Activated naive CD4-positive, alpha-beta T cell treated with Interleukin-2 at 50 U/mL for 16 hours (primary cell): ENCODE data around the gene RPL36.

Experiments
- DNase-seq: peaks from one replicate; pipeline ENCODE4 v3.0.0-alpha.2; 2020

The RPL36 gene

GRCh38 chr19:5690125-5690954, at the start of gene RPL36:
Gene RPL36, plus strand, starts transcription at chr19:5690295. Its CDS starts 213 bp downstream, at chr19:5690508.
- peak; percentile 98 for DNase-seq

GRCh38 chr19:5641171-5641570, 48.9 kb upstream of the RPL36 start:
- no peak for DNase-seq

DNA sequence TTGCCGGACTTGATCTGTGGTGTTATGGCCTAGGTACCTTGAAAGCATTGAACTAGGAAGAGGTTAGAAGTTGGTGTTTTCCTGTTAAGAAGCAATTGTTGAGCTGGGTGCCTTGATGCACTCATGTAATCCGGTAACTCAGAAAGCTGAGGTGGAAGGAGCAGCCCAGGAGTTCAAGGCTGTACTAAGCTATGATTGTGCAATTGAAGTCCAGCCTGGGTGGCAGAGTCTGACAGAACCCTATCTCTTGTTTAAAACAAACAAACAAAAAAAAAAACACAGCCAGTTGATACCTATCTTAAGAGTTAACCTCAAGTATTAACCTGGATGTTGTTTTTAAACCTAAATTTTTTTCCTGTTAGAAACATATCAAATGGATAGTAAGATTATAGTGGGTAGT, 47.9 kb upstream of the RPL36 start:
- no peak for DNase-seq

DNA sequence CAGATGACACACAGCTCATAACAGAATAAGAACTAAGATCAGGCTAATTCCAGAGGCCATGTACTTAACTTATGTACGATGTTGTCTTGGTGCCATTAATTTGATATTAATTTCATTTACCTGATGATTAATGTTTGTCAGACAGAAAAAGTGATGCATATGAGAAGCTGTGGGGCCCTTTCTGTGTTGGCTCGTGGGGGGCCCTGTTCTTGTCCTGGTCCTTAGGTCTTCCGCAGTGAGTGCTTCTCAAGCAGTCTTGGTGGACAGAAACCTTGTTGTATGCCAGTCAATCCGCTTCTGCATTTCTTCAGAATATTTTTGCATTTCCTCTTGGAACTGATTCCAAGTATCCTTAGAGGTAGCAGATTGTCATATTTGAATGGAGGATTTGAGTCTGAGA, 47.0 kb upstream of the RPL36 start:
- DNase-seq = no peak

GRCh38 chr19:5644037-5644436, 46.1 kb upstream of the RPL36 start:
- no peak for DNase-seq

DNA sequence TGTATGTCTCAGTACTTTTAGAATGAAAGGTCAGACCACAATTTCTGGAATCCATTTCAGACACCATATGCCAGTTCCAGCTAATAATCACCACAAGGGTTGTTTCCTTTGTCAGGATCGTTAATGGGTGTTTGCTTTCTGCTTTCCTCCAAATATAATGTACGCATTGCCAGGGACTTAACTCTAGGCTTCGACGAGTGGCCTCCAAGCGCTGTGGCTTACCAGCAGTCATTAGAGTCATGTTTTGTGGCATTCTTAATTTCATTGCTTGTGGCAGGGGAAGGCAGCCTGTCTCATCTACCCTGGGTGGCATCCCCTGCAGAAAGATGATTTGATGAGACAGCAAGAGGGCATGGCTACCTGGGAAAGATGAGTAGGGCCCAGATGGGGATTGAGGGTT, 44.7 kb upstream of the RPL36 start:
- DNase-seq = no peak

DNA sequence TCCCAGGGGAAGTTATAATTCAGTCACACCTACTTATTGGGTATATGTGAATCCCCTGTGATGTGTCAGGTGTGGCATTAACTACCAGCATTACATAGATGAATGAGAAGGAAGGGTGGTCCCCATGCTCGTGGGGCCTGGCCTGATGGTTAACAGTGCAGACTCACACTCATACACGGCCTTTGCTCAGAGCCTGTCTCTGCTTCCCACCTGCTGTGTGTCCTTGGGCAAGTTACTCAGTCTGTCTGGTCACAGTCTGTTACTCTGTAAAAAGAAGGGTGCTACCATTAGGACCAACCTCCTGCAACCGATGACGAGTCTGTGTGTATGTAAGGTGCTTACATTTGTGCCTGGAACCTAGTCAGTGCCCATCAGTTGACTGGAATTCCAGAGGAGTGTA, 43.4 kb upstream of the RPL36 start:
- no peak for DNase-seq

- DNase-seq = no peak
These were observed 41.6 kb upstream of the RPL36 start for GRCh38 chr19:5648464-5648863.

DNA sequence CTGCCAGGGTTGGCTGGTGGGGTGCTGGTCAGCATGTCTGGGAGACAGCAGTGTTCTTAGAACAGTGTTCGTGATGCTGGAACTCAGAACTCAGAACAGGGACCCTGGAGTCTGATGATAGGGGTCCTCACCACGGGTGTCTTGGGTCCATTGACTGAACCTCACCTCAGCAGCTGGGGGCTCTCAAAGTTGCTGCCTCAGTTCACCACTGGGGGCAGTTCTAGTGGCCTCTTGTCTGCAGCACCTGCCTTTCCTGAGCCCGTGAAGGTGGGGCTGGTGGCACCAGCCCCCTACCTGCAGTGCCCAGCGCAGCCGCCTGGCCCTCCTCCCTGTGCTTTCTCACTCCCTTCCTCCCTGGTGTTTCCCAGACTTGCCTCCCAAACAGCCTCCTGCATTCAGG, 38.7 kb upstream of the RPL36 start:
- no peak for DNase-seq

DNA sequence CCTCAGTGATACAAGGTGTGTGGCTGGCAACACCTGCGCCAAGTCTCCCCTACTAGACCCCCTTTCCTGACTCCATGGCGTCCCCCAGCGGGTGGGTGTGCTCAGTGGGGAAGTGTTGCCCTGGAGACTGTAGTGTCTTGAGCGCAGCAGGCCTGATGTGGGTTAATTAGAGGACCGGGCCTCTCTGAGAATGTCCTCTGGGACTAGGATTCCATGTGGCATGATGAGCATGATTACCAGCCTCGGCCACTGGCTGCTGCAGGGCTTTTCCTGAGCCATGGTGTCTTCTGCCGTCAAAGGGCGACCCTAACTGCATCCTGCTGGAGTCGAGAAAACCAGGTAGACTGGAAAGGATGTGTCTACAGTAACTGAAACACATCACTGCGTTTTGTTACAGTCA, 37.8 kb upstream of the RPL36 start:
- DNase-seq = no peak

DNA sequence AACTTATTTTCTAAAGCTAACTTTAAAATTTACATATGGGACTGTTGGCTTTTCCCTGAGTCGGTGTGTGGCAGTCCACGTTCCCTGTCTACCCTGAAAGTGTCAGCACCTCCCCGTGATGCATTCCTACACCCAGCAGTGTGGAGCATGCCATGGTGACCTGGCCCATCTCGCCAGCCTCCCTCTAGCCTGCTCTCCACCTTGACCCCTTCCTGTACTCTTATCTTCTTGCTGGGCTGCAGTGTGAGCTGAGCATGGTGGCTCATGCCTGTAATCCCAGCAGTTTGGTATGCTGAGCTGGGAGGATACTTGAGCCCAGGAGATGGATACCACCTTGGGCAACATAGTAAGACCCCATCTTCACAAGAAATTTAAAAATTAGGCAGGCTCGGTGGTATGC, 35.2 kb upstream of the RPL36 start:
- no peak for DNase-seq

DNA sequence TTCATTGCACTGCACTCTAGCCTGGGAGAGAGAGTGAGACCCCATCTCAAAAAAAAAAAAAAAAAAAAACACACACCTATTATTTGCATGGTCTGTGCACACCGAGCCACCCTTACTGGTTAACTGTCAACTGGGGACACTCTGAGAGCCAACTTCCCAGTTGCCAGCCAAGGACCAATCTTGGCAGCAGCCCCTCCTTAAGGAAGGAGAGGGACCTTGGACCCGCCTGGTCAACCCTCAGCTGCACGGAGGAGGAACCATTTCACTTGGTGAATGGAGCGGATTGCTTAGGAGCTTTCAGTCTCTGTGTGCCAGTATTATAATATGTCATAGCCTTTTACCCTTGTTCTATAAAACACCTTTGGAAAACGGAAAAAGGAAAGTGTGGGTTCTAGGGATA, 34.7 kb upstream of the RPL36 start:
- no peak for DNase-seq

GRCh38 chr19:5661483-5661882, 28.6 kb upstream of the RPL36 start:
- DNase-seq = no peak

- no peak for DNase-seq
These were observed 26.2 kb upstream of the RPL36 start for GRCh38 chr19:5663904-5664303.

DNA sequence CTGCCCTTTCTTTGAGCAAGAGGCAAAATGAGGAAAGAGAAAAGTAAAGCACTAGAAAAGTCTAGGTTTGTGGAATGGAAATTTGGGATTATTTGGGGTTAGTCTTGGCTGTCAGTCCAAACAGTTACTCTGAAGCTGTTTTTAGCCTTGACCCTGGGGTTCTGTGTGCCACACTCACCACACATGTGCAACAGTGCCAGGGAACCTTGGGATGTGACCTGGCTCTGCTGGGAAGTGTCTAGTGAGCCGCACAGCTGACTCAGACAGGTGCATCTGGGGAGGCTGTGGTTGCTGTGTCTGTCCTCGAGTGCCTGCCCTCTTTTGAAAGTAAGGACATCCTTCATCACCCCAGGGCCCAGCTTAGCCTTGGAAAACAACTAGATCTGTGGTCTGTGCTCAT, 25.6 kb upstream of the RPL36 start:
- DNase-seq = no peak

- no peak for DNase-seq
These were observed 24.1 kb upstream of the RPL36 start for GRCh38 chr19:5665781-5666513.

- no peak for DNase-seq
These were observed 23.0 kb upstream of the RPL36 start for GRCh38 chr19:5666921-5667610.

- no peak for DNase-seq
These were observed 22.3 kb upstream of the RPL36 start for GRCh38 chr19:5667751-5668271.

DNA sequence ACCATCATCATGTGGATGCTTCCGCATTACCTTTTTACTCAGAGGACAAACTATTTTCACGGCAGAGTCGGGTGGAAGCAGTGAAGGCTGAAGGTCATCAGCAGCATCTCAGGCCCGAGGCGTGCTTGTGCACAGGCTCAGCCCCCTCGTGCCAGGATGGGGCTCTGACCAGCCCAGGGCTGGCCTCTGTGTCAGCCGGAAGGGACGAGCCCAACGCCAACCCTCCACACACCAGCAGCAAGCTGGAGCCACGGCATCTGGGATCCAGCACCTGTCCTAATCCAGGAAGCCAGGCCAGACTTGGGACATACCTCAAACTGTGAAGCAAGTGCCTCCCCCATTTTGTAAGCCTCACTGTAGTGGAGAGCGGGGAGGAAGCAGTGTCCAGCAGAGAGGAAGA, 20.9 kb upstream of the RPL36 start:
- DNase-seq = no peak

DNA sequence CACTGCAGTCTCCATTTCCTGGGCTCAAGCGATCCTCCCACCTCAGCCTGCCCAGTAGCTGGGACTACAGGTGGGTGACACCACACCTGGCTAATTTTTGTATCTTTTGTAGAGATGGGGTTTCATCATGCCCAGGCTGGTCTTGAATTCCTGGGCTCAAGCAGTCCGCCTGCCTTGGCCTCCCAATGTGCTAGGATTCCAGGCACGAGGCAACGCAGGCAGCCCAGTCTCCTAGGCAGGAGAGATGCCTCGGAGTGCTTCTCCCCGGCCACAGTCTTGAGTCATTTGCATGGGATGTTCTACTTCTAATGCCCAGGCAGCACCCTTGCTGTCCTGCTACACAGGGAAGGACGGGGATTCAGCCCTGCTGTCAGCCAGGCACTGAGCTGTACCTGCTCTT, 18.5 kb upstream of the RPL36 start:
- no peak for DNase-seq

DNA sequence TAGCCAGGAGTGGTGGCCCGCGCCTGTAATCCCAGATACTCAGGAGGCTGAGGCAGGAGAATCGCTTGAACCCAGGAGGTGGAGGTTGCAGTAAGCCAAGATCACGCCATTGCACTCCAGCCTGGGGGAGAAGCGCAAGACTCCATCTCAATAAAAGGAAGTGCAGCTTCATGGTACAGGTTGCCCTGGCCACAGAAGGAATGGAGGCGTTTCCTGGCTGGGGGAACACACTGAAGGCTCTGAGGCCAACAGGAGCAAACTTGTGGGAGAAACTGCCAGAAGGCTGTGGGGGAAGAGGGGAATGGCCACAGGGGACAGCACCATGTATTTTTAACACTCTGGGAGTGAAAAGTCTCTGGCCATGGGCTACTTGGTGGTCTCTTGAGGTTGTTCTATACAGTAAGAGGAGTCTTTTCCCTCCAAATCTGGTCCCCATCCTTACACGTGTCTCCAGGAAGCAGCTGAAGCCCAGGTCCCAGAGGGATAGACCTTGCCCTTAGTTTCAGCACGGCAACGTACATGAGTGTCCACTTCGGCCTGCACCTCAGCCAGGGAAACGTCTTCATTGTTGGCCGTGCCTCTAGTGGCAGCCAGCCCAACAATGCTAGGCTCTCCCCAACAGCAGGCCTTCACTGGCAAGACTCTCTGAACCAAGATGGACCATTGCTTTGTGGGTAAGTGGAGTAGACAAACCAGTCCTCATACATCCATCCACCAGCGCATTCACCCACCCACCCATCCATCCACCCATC, 17.2 kb upstream of the RPL36 start:
- DNase-seq = no peak

DNA sequence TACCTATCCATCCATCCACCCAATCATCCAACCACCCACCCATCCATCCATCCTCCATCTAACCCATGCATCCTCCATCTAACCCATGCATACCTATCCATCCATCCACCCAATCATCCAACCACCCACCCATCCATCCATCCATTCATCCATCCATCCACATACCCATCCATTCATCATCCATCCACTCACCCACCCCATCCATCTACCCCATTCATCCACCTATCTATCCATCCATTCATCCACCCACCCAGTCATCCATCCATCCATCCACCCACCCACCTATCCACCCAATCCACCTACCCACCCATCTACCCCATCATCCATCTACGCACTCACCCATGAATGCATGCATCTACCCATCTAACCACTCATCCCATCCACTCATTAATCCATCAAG, 16.3 kb upstream of the RPL36 start:
- no peak for DNase-seq

- DNase-seq = no peak
These were observed 15.4 kb upstream of the RPL36 start for GRCh38 chr19:5674714-5675113.
